Measurements from ENCODE around the gene ANGPTL5.

Gene ANGPTL5

GRCh38 chr11:101889767-101890166 lies 26.6 kb downstream of the ANGPTL5 start:
- TF ChIP-seq CTCF (IDR thresholded peaks at IDR 0.05) = no peak

GRCh38 chr11:101885631-101886030 lies 30.7 kb downstream of the ANGPTL5 start:
- TF ChIP-seq CTCF (IDR thresholded peaks at IDR 0.05) = no peak
- no peak for DNase-seq (ENCODE audit: low spot score)
- Histone ChIP-seq H3K4me3 (no peak overlapping the region), H3K27ac (no peak overlapping the region)

More at GRCh38 chr11:101889767-101890166, 26.6 kb downstream of the ANGPTL5 start:
- H3K27ac ChIP-seq = no peak overlapping the region
- no peak overlapping the region for H3K4me3 ChIP-seq
- no peak for DNase-seq (ENCODE audit: low spot score)

GRCh38 chr11:101881586-101881985 lies 34.7 kb downstream of the ANGPTL5 start:
- Histone ChIP-seq H3K4me3 (no peak overlapping the region), H3K27ac (no peak overlapping the region)
- no peak for DNase-seq (ENCODE audit: low spot score)
- TF ChIP-seq CTCF (IDR thresholded peaks at IDR 0.05) = no peak

- DNase-seq (ENCODE audit: low spot score) = no peak
- no peak overlapping the region for H3K27ac ChIP-seq
- no peak overlapping the region for H3K4me3 ChIP-seq
- TF ChIP-seq CTCF (IDR thresholded peaks at IDR 0.05) = no peak
Observed at GRCh38 chr11:101880222-101880621, 36.1 kb downstream of the ANGPTL5 start.

- no peak overlapping the region for H3K4me3 ChIP-seq
Observed at GRCh38 chr11:101872171-101872882, 44.0 kb downstream of the ANGPTL5 start.

GRCh38 chr11:101870510-101870909 lies 45.8 kb downstream of the ANGPTL5 start:
- DNase-seq (ENCODE audit: low spot score) = no peak
- Histone ChIP-seq H3K4me3 (no peak overlapping the region), H3K27ac (no peak overlapping the region)
- no peak for TF ChIP-seq CTCF (IDR thresholded peaks at IDR 0.05)

More at GRCh38 chr11:101872171-101872882, 44.0 kb downstream of the ANGPTL5 start:
- no peak overlapping the region for H3K27ac ChIP-seq
- DNase-seq (ENCODE audit: low spot score) = no peak
- no peak for TF ChIP-seq CTCF (IDR thresholded peaks at IDR 0.05)

- no peak for DNase-seq (ENCODE audit: low spot score)
- H3K4me3 ChIP-seq = no peak overlapping the region
- TF ChIP-seq CTCF (IDR thresholded peaks at IDR 0.05) = no peak
- H3K27ac ChIP-seq = no peak overlapping the region
Observed at GRCh38 chr11:101867951-101868350, 48.4 kb downstream of the ANGPTL5 start.
